Measurements from ENCODE around the gene RABEPK. TPM values are rescaled to one million over a fixed set of nuclear protein-coding genes. Genes with fewer than 3 reads are reported as not detected.

Gene RABEPK
- total and polyA plus RNA-seq, 11 donors: 7.4 to 31.1 (median 10.6) TPM

DNA sequence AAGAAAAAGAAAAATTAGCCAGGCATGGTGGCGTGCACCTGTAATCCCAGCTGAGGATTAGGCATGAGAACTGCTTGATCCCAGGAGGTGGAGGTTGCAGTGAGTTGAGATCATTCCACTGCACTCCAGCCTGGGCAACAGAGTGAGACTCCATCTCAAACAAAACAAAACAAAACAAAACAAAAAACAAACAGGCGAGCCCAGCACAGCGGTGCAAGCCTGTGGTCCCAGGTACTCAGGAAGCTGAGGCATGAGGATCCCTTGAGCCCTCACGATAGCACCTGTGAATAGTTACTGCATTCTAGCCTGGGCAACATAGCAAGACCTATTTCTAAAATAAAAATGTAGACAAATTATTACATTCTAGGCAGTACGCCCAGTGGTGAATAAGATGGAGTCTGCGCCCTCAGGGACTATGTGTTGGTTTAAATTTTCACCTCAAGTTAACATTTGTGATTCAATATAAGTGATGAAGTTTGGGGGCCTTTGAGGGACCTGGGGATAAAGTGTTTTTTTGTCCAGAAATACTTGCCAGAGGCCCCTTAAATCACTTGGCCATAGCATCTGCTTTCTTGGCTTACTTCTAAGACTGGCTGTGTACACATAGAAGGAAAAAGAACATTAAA is 57.9 kb downstream of the RABEPK start:
- ATAC-seq (no peak), DNase-seq (no peak)
- H3K4me1 ChIP-seq: peaks cover 0 to 45% (median 10%) of the 10 kb centered on the region in 12 donors
- no peaks in the 10 kb centered on the region for H3K36me3 ChIP-seq
- no peak overlapping the region for H3K4me3 ChIP-seq
- peaks cover 0 to 4% (median 0%) of the 10 kb centered on the region in 9 donors for H3K27me3 ChIP-seq
- TF ChIP-seq, protein P1, sequence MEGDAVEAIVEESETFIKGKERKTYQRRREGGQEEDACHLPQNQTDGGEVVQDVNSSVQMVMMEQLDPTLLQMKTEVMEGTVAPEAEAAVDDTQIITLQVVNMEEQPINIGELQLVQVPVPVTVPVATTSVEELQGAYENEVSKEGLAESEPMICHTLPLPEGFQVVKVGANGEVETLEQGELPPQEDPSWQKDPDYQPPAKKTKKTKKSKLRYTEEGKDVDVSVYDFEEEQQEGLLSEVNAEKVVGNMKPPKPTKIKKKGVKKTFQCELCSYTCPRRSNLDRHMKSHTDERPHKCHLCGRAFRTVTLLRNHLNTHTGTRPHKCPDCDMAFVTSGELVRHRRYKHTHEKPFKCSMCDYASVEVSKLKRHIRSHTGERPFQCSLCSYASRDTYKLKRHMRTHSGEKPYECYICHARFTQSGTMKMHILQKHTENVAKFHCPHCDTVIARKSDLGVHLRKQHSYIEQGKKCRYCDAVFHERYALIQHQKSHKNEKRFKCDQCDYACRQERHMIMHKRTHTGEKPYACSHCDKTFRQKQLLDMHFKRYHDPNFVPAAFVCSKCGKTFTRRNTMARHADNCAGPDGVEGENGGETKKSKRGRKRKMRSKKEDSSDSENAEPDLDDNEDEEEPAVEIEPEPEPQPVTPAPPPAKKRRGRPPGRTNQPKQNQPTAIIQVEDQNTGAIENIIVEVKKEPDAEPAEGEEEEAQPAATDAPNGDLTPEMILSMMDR (IDR thresholded peaks at IDR 0.05): no peak
- no peak for TF ChIP-seq POLR2A (IDR thresholded peaks at IDR 0.05)
- intact Hi-C loops (cut with DNase I): loop anchor here in 3 of 10 donors (10.0 kb wide), 1 partner anchor 117 kb away; no protein-coding TSS in a partner anchor
- no peaks in the 10 kb centered on the region for H3K9me3 ChIP-seq
- 85 to 94% (median 91%) methylated on average over 6 of the region's 6 CpGs for WGBS, 4 donors
- peak overlapping the region in 1 of 12 donors; percentile 97 for H3K27ac ChIP-seq

- ATAC-seq: no peak
- WGBS, 4 donors: 56 to 75% (median 61%) methylated on average over 2 of the region's 2 CpGs
- Histone ChIP-seq H3K9me3 (no peaks in the 10 kb centered on the region), H3K27ac (peak overlapping the region in 1 of 12 donors; percentile 97), H3K4me1 (peaks cover 0 to 52% (median 16%) of the 10 kb centered on the region in 12 donors), H3K4me3 (no peak overlapping the region), H3K27me3 (peaks cover 0 to 4% (median 0%) of the 10 kb centered on the region in 9 donors), H3K36me3 (peaks cover 0 to 3% (median 0%) of the 10 kb centered on the region in 9 donors)
- TF ChIP-seq POLR2A (IDR thresholded peaks at IDR 0.05): no peak
- TF ChIP-seq, protein P1 (IDR thresholded peaks at IDR 0.05): no peak
- DNase-seq: peak in 1 of 5 donors; percentile 33
- intact Hi-C loops (cut with DNase I): loop anchor here in 3 of 10 donors (10.0 kb wide), 1 partner anchor 116 kb away; no protein-coding TSS in a partner anchor
Measured at GRCh38 chr9:125258832-125259534, 58.6 kb downstream of the RABEPK start.

- H3K4me1 ChIP-seq: peaks cover 0 to 64% (median 20%) of the 10 kb centered on the region in 12 donors
- TF ChIP-seq POLR2A (IDR thresholded peaks at IDR 0.05): no peak
- TF ChIP-seq, protein P1 (IDR thresholded peaks at IDR 0.05): no peak
- no peaks in the 10 kb centered on the region for H3K9me3 ChIP-seq
- DNase-seq (no peak), ATAC-seq (no peak)
- H3K27me3 ChIP-seq: peaks cover 0 to 4% (median 0%) of the 10 kb centered on the region in 9 donors
- H3K4me3 ChIP-seq: no peak overlapping the region
- H3K27ac ChIP-seq: peak overlapping the region in 1 of 12 donors; percentile 97
- intact Hi-C loops (cut with DNase I): loop anchor here in 1 of 10 donors (10.0 kb wide), 1 partner anchor 114 kb away; no protein-coding TSS in a partner anchor
- peaks cover 0 to 15% (median 0%) of the 10 kb centered on the region in 9 donors for H3K36me3 ChIP-seq
Measured at GRCh38 chr9:125260561-125260960, 60.2 kb downstream of the RABEPK start.

Data from heart left ventricle (tissue), 16 donors.